Cardiac muscle cell (in vitro differentiated cells and primary cell): Measurements from ENCODE around the gene GALNT2. TPM values are rescaled to one million over a fixed set of nuclear protein-coding genes. Genes with fewer than 3 reads are reported as not detected.

Source experiments
- DNase-seq, 2 donors: peaks; one replicate each; pipeline versions ENCODE4 v3.0.0 to v3.0.0-alpha.2; 2010 to 2017; ENCODE audit warnings: low read depth in 1 of 2, low spot score in 1 of 2
- H3K27ac ChIP-seq: fragments of 200-600 bp; sonication (generic); 2 replicates; pipeline ENCODE4 v1.5.1; 2016
- H3K27me3 ChIP-seq: fragments of 200-600 bp; sonication (generic); 2 replicates; pipeline ENCODE4 v1.6.0; 2016; ENCODE audit warnings: control low read depth
- H3K36me3 ChIP-seq: fragments of 200-600 bp; sonication (generic); 2 replicates; pipeline ENCODE4 v1.5.1; 2016; ENCODE audit warnings: control low read depth
- H3K4me1 ChIP-seq: fragments of 200-600 bp; sonication (generic); 2 replicates; pipeline ENCODE4 v1.8.1; 2017; ENCODE audit warnings: low read depth, mild to moderate bottlenecking, mixed run types
- H3K4me3 ChIP-seq: fragments of 200-600 bp; sonication (generic); 2 replicates; pipeline ENCODE4 v1.5.1; 2016; ENCODE audit warnings: mild to moderate bottlenecking
- H3K9me3 ChIP-seq: fragments of 200-600 bp; sonication (generic); 2 replicates; pipeline ENCODE4 v1.5.1; 2017; ENCODE audit warnings: low read depth, mild to moderate bottlenecking, control low read depth
- CTCF ChIP-seq: IDR thresholded peaks from 2 replicates; pipeline ENCODE4 v1.5.1; 2012; ENCODE audit warnings: low read depth, mild to moderate bottlenecking, low read length
- polyA plus RNA-seq: library from polyadenylated mRNA; unstranded; fragments of >200 nt; fragmentation: Nextera tagmentation; extraction: Ambion mirVana; gene quantifications from 2 replicates; pipeline ENCODE4 v1.2.1, GENCODE V29; 2016
- total RNA-seq: library from RNA; depleted of rRNA; stranded (reverse); fragments of >200 nt; gene quantifications from 2 replicates; pipeline ENCODE4 v1.2.3, GENCODE V29; 2016

Gene GALNT2
- total and polyA plus RNA-seq, 2 experiments from 2014 or later, result 71.4 to 92.1 TPM

GRCh38 chr1:230072296-230072695, 5.3 kb downstream of the GALNT2 start:
- no peaks in the 10 kb centered on the region for H3K36me3 ChIP-seq
- no peak for DNase-seq
- H3K27me3 ChIP-seq, result no peaks in the 10 kb centered on the region
- peaks cover 20% of the 10 kb centered on the region for H3K4me1 ChIP-seq
- H3K27ac ChIP-seq, result no peak overlapping the region
- no peak overlapping the region for H3K4me3 ChIP-seq
- no peak for TF ChIP-seq CTCF
- no peaks in the 10 kb centered on the region for H3K9me3 ChIP-seq

- no peak for DNase-seq
- Histone ChIP-seq H3K4me3 (no peak overlapping the region), H3K27me3 (no peaks in the 10 kb centered on the region), H3K27ac (no peak overlapping the region), H3K4me1 (peaks cover 20% of the 10 kb centered on the region), H3K9me3 (no peaks in the 10 kb centered on the region), H3K36me3 (no peaks in the 10 kb centered on the region)
- TF ChIP-seq CTCF, result no peak
Measured at GRCh38 chr1:230072866-230073265, 5.8 kb downstream of the GALNT2 start.

GRCh38 chr1:230073371-230074035, 6.5 kb downstream of the GALNT2 start:
- DNase-seq, result no peak
- no peak overlapping the region for H3K4me3 ChIP-seq
- no peaks in the 10 kb centered on the region for H3K9me3 ChIP-seq
- peaks cover 20% of the 10 kb centered on the region for H3K4me1 ChIP-seq
- no peaks in the 10 kb centered on the region for H3K27me3 ChIP-seq
- no peak overlapping the region for H3K27ac ChIP-seq
- TF ChIP-seq CTCF, result no peak
- no peaks in the 10 kb centered on the region for H3K36me3 ChIP-seq

GRCh38 chr1:230074270-230074669, 7.2 kb downstream of the GALNT2 start:
- Histone ChIP-seq H3K27ac (no peak overlapping the region), H3K4me1 (peaks cover 19% of the 10 kb centered on the region), H3K9me3 (no peaks in the 10 kb centered on the region), H3K4me3 (no peak overlapping the region), H3K27me3 (no peaks in the 10 kb centered on the region), H3K36me3 (no peaks in the 10 kb centered on the region)
- no peak for DNase-seq
- TF ChIP-seq CTCF, result no peak

- Histone ChIP-seq H3K27ac (no peak overlapping the region), H3K27me3 (no peaks in the 10 kb centered on the region), H3K4me1 (peaks cover 14% of the 10 kb centered on the region), H3K36me3 (no peaks in the 10 kb centered on the region), H3K9me3 (no peaks in the 10 kb centered on the region), H3K4me3 (no peak overlapping the region)
- no peak for DNase-seq
- TF ChIP-seq CTCF, result no peak
Measured at GRCh38 chr1:230074762-230075161, 7.7 kb downstream of the GALNT2 start.

- Histone ChIP-seq H3K4me3 (no peak overlapping the region), H3K36me3 (no peaks in the 10 kb centered on the region), H3K9me3 (no peaks in the 10 kb centered on the region), H3K4me1 (peaks cover 9% of the 10 kb centered on the region), H3K27ac (no peak overlapping the region), H3K27me3 (no peaks in the 10 kb centered on the region)
- DNase-seq, result no peak
- no peak for TF ChIP-seq CTCF
Measured at GRCh38 chr1:230076121-230076520, 9.1 kb downstream of the GALNT2 start.
